Gastroesophageal sphincter (tissue), 4 donors: ENCODE data around the gene CEBPB. TPM values are rescaled to one million over a fixed set of nuclear protein-coding genes. Genes with fewer than 3 reads are reported as not detected.

Experiments
- ATAC-seq: fragments of 150-250 bp; one replicate; pipeline ENCODE4 v1.9.1; 2016; ENCODE audit warnings: mild to moderate bottlenecking, moderate library complexity
- H3K27ac ChIP-seq, 4 donors: fragments of 200-600 bp; sonication (generic) in 3 of 4; 1 replicate in 3 of 4; 2 replicates in 1 of 4; pipeline ENCODE4 v1.5.1; 2016 to 2019
- H3K27me3 ChIP-seq: fragments of 200-600 bp; sonication (generic); one replicate; pipeline ENCODE4 v1.5.1; 2019
- H3K36me3 ChIP-seq, 2 donors: fragments of 200-600 bp; sonication (generic); one replicate each; pipeline ENCODE4 v1.5.1; 2019; ENCODE audit warnings: control low read depth in 1 of 2
- H3K4me1 ChIP-seq, 3 donors: fragments of 200-600 bp; sonication (generic); 1 replicate in 2 of 3; 2 replicates in 1 of 3; pipeline ENCODE4 v1.5.1; 2016 to 2019; ENCODE audit warnings: control low read depth in 2 of 3
- H3K4me3 ChIP-seq, 2 donors: fragments of 200-600 bp; sonication (generic); one replicate each; pipeline ENCODE4 v1.5.1; 2019; ENCODE audit warnings: mild to moderate bottlenecking in 1 of 2, moderate library complexity in 1 of 2
- H3K9me3 ChIP-seq, 3 donors: fragments of 200-600 bp; sonication (generic); one replicate each; pipeline ENCODE4 v1.5.1; 2017 to 2019; ENCODE audit warnings: control low read depth in 2 of 3
- CTCF ChIP-seq, 4 experiments: fragments of 200-600 bp in 2 of 4; fragments of 450-650 bp in 2 of 4; sonication (generic) in 1 of 4; IDR thresholded peaks; one replicate each; pipeline ENCODE4 v1.5.1; 2017 to 2019; ENCODE audit warnings: antibody characterized with exemption in 4 of 4, mild to moderate bottlenecking in 2 of 4, moderate library complexity in 2 of 4
- EP300 ChIP-seq: sonication (generic); formaldehyde crosslinking; IDR thresholded peaks from one replicate; pipeline ENCODE4 v1.6.1; 2017; ENCODE audit warnings: antibody characterized with exemption, mild to moderate bottlenecking
- POLR2A ChIP-seq, 2 donors: fragments of 450-650 bp; IDR thresholded peaks; one replicate each; pipeline ENCODE4 v1.6.1; 2017; ENCODE audit warnings: antibody characterized with exemption in 2 of 2, mild to moderate bottlenecking in 2 of 2, moderate library complexity in 1 of 2
- POLR2AphosphoS5 ChIP-seq: sonication (generic); formaldehyde crosslinking; IDR thresholded peaks from one replicate; pipeline ENCODE4 v1.6.1; 2017; ENCODE audit warnings: antibody characterized with exemption
- WGBS, 2 donors: methylation state at CpG; one replicate each; pipeline ENCODE4 v1.1.5; 2018; ENCODE audit warnings: low coverage in 1 of 2; 5-methylcytosine and 5-hydroxymethylcytosine counted together
- total RNA-seq, 4 donors: library from RNA; depleted of rRNA; stranded (reverse); fragments of >200 nt; gene quantifications; one replicate each; pipeline ENCODE4 v1.1.0, GENCODE V29; 2016

Gene CEBPB
- total RNA-seq, 4 donors from 2014 or later = 85.2 to 125 (median 108) TPM

GRCh38 chr20:50187403-50188051 is 3.1 kb upstream of the CEBPB start:
- Histone ChIP-seq H3K9me3 (no peaks in the 10 kb centered on the region), H3K4me3 (no peak overlapping the region), H3K27me3 (no peaks in the 10 kb centered on the region), H3K36me3 (no peaks in the 10 kb centered on the region), H3K27ac (peak overlapping the region in 3 of 4 donors; percentile 71 to 100 (median 100)), H3K4me1 (peaks cover 0 to 35% (median 0%) of the 10 kb centered on the region in 3 donors)
- peak; percentile 7 for ATAC-seq
- TF ChIP-seq POLR2A (IDR thresholded peaks at IDR 0.05) = no peak
- TF ChIP-seq CTCF (IDR thresholded peaks at IDR 0.05) = no peak
- no peak for TF ChIP-seq EP300
- no peak for TF ChIP-seq POLR2AphosphoS5
- WGBS, 2 donors = 60 to 100% methylated on average over 2 to 3 of the region's 12 CpGs

- Histone ChIP-seq H3K4me3 (no peak overlapping the region), H3K27ac (peak overlapping the region in 3 of 4 donors; percentile 99 to 100 (median 100)), H3K4me1 (peaks cover 0 to 35% (median 0%) of the 10 kb centered on the region in 3 donors), H3K27me3 (no peaks in the 10 kb centered on the region), H3K9me3 (no peaks in the 10 kb centered on the region), H3K36me3 (peaks cover 0 to 6% of the 10 kb centered on the region in 2 donors)
- TF ChIP-seq CTCF (IDR thresholded peaks at IDR 0.05) (no peak), POLR2AphosphoS5 (no peak), EP300 (no peak), POLR2A (IDR thresholded peaks at IDR 0.05) (no peak)
- ATAC-seq = no peak
- 82 to 91% methylated on average over 3 to 4 of the region's 6 CpGs for WGBS, 2 donors
Observed at GRCh38 chr20:50188287-50188688, 2.3 kb upstream of the CEBPB start.

DNA sequence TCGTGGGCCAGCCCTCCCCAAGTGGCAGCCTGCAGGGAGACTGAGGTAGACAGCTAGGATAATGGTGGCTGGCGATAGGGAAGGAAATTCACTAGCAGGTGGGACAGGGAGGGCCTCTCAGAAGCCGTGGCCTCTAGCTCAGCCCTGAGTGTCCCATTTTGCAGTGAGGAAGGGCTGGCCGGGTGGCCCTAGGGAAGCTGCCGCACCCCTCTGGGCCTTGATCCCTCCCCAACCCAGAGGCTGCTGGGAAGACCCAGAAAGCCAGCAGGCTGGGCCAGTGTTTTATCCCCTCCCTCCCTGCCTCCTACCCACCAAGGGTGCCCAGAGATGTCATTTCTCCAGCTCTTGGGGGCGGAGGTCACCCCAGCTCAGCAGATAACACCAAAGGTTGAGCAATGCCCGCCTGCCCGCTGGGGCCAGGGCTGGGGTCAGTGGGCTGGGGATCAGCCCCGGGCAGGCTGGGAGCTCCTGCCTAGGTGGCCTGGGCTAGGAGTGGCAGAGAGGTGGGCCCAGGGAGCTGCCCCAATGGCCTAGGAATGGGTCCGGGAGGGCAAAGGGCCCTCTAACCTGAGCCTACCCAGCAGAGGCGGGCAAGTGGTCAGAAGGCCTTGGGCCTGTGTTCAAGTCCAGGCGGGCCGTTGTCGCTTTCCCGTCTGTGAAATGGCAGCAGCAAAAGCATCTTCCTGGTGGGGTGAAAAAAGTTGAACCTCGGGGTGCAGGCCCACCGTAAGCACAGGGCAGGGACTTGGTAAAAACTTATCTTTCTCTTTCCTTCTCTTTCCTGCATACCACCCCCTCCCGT is 1.6 kb upstream of the CEBPB start:
- Histone ChIP-seq H3K9me3 (no peaks in the 10 kb centered on the region), H3K4me3 (no peak overlapping the region), H3K27ac (peak overlapping the region in 3 of 4 donors; percentile 99 to 100 (median 100)), H3K27me3 (no peaks in the 10 kb centered on the region), H3K36me3 (peaks cover 0 to 14% of the 10 kb centered on the region in 2 donors), H3K4me1 (peaks cover 0 to 43% (median 0%) of the 10 kb centered on the region in 3 donors)
- 76 to 80% methylated on average over 5 of the region's 18 CpGs for WGBS, 2 donors
- no peak for ATAC-seq
- TF ChIP-seq POLR2AphosphoS5 (no peak), POLR2A (IDR thresholded peaks at IDR 0.05) (no peak), CTCF (IDR thresholded peaks at IDR 0.05) (no peak), EP300 (no peak)

DNA sequence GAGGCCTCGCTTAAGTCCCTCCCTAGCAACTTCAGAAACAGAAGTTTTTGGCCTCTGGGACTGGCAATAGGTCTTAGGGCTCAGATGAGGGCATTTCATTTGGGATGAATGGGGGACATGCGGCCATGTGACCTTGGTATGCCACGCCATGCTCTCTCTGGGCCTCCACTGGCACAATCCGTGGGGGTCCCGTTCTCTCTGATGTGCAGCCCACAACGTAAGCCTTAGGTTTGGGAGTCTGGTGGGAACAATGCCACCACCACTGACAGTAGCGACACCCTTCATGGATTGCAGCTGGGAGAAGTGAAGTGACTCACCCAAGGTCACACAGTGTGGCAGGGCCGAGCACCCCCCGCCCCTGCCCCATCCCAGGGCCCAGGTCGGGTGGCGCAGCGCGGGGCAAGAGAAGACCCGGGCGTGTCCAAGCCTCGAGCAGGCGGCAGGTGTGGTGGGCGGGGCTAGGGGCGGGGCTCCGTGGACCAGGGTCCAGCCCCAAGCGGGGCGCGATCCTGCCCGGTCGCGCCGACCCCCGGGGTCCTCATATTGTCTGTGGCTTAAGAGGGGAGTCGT is 864 bp upstream of the CEBPB start:
- peaks cover 0 to 21% of the 10 kb centered on the region in 2 donors for H3K36me3 ChIP-seq
- ATAC-seq = no peak
- 61 to 83% methylated on average over 1 to 3 of the region's 29 CpGs for WGBS, 2 donors

More for the DNA sequence above, 864 bp upstream of the CEBPB start:
- Histone ChIP-seq H3K4me1 (peaks cover 0 to 50% (median 6%) of the 10 kb centered on the region in 3 donors), H3K9me3 (no peaks in the 10 kb centered on the region), H3K27ac (peak overlapping the region; percentile 94 to 100 (median 100)), H3K27me3 (no peaks in the 10 kb centered on the region), H3K4me3 (peak overlapping the region in 1 of 2 donors; percentile 97)
- TF ChIP-seq POLR2AphosphoS5 (no peak), POLR2A (IDR thresholded peaks at IDR 0.05) (no peak), CTCF (IDR thresholded peaks at IDR 0.05) (no peak)
